Measurements from ENCODE around the gene GPR148. TPM values are rescaled to one million over a fixed set of nuclear protein-coding genes. Genes with fewer than 3 reads are reported as not detected.

The GPR148 gene
- total RNA-seq, 1 donor from 2014 or later, result 0.48 TPM

DNA sequence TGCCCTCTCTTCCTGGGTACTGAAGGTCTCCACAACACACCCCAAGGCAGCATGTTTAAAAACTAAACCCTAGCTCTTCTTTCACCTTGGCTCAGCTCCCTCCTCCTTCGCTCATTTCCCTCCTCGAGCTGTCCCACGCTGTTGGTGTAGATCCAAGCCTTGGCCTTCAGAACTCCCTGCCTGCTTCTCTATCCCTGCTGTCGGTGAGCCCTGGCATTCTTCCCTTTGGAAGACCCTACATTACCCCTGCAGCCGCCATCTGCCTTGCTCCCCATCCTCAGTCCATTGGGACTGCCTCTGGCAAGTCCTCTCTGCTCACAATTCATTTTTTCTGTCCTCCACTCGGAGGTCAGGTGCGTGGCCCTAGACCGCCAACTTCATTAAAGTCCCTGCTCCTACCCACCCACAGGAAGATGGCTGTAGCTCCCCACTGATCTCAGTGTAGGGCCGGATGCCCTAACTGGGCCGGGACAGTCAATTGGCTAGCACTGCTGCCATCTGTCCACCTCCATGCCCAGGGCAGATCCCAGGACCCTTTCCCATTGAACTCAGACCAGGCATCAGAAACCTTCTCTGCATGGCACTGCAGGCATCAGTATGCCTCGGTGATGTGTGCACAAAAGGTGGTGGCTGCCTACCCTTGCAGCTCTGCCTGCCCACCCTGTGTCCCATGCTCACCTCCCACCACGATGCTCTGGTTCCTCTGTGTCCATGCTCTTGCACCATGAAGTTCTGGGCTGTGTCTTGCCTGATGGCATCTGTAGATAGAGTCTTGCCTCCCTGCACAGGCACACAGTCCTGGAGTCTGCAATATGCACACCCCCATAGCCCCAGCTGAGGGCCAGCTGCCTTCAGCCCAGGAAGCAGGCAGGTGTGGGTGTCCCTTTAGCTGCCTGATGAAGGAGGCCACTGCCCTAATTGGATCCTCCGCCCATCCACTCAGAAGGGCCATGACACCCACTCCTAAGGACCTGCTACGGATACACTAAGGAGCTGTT, 32.2 kb downstream of the GPR148 start:
- no peak overlapping the region for H3K27ac Mint-ChIP-seq

DNA sequence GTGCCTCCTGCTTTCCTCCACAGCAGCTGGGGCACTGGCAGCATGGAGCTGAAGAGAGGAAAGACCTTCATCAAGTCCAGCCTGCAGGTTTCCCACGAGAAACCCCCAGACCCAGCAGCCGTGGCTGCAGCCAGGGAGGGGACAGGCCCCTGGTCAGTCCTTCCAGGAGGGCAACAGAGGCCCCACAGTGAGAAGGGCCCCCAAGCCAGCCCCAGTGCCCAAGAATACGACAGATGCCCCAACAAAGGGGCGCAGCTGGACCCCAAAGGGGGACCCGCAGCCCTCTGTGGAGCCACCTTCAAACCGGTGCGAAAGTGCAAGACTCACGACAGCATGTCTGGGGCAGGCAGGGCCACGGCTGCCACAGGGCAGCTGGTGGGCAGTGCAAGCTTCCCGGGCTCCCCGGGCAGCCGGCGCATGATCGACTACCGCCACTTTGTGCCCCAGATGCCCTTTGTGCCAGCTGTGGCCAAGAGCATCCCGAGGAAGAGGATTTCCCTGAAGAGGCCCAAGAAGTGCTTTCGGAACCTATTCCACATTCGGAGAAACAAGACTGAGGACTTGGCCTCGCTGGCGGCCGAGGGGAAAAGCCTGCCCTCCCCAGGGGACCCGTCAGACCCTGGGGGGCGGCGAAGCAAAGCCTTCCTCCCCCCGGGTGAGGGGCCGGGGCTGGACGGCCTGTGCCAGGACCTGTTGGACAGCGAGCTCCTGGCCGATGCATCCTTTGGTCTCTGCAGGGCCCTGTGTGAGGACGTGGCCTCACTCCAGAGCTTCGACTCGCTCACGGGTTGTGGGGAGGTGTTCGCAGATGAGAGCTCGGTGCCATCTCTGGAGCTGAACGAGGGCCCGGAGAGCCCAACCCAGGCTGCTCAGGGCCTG, 33.4 kb downstream of the GPR148 start:
- no peak overlapping the region for H3K4me3 Mint-ChIP-seq
- no peaks in the 10 kb centered on the region for H3K9me3 Mint-ChIP-seq
- TF ChIP-seq, protein P1, sequence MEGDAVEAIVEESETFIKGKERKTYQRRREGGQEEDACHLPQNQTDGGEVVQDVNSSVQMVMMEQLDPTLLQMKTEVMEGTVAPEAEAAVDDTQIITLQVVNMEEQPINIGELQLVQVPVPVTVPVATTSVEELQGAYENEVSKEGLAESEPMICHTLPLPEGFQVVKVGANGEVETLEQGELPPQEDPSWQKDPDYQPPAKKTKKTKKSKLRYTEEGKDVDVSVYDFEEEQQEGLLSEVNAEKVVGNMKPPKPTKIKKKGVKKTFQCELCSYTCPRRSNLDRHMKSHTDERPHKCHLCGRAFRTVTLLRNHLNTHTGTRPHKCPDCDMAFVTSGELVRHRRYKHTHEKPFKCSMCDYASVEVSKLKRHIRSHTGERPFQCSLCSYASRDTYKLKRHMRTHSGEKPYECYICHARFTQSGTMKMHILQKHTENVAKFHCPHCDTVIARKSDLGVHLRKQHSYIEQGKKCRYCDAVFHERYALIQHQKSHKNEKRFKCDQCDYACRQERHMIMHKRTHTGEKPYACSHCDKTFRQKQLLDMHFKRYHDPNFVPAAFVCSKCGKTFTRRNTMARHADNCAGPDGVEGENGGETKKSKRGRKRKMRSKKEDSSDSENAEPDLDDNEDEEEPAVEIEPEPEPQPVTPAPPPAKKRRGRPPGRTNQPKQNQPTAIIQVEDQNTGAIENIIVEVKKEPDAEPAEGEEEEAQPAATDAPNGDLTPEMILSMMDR (conservative IDR thresholded peaks at IDR 0.05), result no peak
- peaks cover 43% of the 10 kb centered on the region for H3K27me3 Mint-ChIP-seq
- H3K4me1 Mint-ChIP-seq (ENCODE audit: unreplicated experiment), result no peaks in the 10 kb centered on the region
- no peak for DNase-seq (ENCODE audit: extremely low spot score, unreplicated experiment)
- no peak overlapping the region for H3K27ac Mint-ChIP-seq
- H3K36me3 Mint-ChIP-seq, result no peaks in the 10 kb centered on the region

More for the DNA sequence above, 32.2 kb downstream of the GPR148 start:
- Mint-ChIP-seq H3K4me3 (no peak overlapping the region), H3K9me3 (no peaks in the 10 kb centered on the region), H3K4me1 (ENCODE audit: unreplicated experiment) (no peaks in the 10 kb centered on the region), H3K36me3 (no peaks in the 10 kb centered on the region), H3K27me3 (peaks cover 45% of the 10 kb centered on the region)
- TF ChIP-seq, protein P1 (conservative IDR thresholded peaks at IDR 0.05), result no peak
- DNase-seq (ENCODE audit: extremely low spot score, unreplicated experiment), result no peak

DNA sequence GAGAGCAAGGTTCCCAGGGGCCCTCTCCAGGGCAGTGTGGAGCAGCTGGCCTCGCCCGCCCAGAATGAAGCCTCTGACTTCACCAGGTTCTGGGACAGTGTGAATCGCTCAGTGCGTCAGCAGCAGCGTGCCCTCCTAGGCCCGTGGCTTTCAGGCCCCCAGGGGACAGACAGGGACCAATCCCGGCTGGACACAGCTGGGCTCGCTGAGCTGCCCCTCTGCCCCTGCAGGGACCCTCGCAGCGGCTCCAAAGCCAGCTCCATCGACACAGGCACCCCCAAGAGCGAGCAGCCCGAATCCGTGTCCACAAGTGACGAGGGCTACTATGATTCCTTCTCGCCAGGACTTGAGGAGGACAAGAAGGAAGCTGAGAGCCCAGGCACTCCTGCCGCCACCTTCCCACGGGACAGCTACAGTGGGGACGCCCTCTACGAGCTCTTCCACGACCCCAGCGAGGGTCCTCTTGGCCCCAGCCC, 34.1 kb downstream of the GPR148 start:
- H3K36me3 Mint-ChIP-seq, result no peaks in the 10 kb centered on the region
- H3K9me3 Mint-ChIP-seq, result no peaks in the 10 kb centered on the region
- H3K4me1 Mint-ChIP-seq (ENCODE audit: unreplicated experiment), result no peaks in the 10 kb centered on the region
- DNase-seq (ENCODE audit: extremely low spot score, unreplicated experiment), result no peak
- no peak overlapping the region for H3K27ac Mint-ChIP-seq
- peaks cover 37% of the 10 kb centered on the region for H3K27me3 Mint-ChIP-seq
- TF ChIP-seq, protein P1 (conservative IDR thresholded peaks at IDR 0.05), result no peak
- H3K4me3 Mint-ChIP-seq, result no peak overlapping the region

DNA sequence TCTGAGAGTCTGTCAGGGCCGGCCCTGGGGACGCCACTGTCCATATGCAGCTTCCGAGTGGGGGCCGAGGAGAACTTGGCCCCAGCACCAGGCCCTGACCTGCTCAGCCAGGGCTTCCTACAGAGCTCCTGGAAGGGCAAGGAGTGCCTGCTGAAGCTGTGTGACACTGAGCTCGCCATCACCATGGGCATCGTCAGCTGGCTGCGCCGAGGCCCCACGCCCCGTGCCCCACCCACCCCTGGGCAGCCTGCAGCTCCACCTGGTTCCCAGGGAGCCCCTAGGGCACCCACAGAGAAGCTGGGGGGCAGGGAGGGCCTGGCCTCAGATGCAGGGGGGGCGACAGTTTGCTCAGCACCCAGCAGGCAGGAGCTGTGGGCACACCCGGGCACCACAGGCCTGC, 34.5 kb downstream of the GPR148 start:
- H3K4me3 Mint-ChIP-seq, result no peak overlapping the region
- H3K27ac Mint-ChIP-seq, result no peak overlapping the region
- no peaks in the 10 kb centered on the region for H3K9me3 Mint-ChIP-seq
- TF ChIP-seq, protein P1 (conservative IDR thresholded peaks at IDR 0.05), result no peak
- peaks cover 33% of the 10 kb centered on the region for H3K27me3 Mint-ChIP-seq
- no peak for DNase-seq (ENCODE audit: extremely low spot score, unreplicated experiment)
- H3K36me3 Mint-ChIP-seq, result no peaks in the 10 kb centered on the region
- no peaks in the 10 kb centered on the region for H3K4me1 Mint-ChIP-seq (ENCODE audit: unreplicated experiment)

DNA sequence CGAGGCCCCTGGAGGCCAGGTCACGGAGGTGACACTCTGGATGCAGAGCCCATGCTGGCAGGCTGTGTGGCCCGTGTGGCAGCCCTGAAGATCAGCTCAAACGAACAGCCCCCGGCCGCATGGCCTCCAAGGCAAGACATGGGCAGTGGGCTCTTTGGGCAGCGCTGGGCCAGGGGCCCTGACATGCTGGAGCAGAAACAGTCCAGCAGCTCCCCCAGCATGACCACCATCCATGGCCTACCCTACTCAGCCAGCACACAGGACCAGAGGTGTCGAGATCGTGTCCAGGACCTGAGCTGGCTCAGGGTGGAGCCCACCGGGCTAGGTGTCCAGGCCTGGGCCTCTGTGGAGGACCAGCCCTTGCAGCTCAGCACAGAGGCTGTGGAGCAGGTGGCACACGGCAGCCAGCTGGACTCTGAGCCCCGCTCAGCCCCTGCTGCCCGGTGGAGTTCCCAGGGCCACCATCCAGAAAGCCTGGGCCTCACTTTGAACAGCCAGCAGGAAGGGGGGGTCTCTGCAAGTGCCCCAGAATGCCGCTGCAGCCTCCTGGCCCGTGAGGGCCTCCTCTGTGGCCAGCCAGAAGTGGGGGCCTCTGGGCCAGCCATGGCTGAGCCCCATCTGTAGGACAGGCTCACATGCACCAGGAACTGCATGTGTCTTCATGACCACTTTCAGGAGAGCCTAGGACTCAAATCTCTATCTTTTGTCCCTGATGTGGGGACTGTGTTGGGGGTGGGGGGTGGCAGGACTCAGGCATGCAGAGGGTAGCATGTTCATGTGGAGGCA, 35.4 kb downstream of the GPR148 start:
- Mint-ChIP-seq H3K9me3 (no peaks in the 10 kb centered on the region), H3K36me3 (no peaks in the 10 kb centered on the region), H3K4me1 (ENCODE audit: unreplicated experiment) (no peaks in the 10 kb centered on the region), H3K4me3 (no peak overlapping the region), H3K27ac (no peak overlapping the region), H3K27me3 (peaks cover 25% of the 10 kb centered on the region)
- TF ChIP-seq, protein P1 (conservative IDR thresholded peaks at IDR 0.05), result no peak
- no peak for DNase-seq (ENCODE audit: extremely low spot score, unreplicated experiment)
